Measurements from ENCODE around the gene PYDC1.

- TF ChIP-seq CTCF (IDR thresholded peaks at IDR 0.05) = no peak
- TF ChIP-seq POLR2A (IDR thresholded peaks at IDR 0.05) = no peak
These were observed 30.8 kb downstream of the PYDC1 start for GRCh38 chr16:31186176-31186575.

Data from uterus (tissue), 2 donors.